AG04450 (cell line): ENCODE measurements around the gene KCND3. TPM values are rescaled to one million over a fixed set of nuclear protein-coding genes. Genes with fewer than 3 reads are reported as not detected.

Source experiments
- CTCF ChIA-PET: fragments of 300-600, 350-600 bp; formaldehyde crosslinking; extraction: SDS; loops from one replicate; lab custom pipeline; 2022; ENCODE audit warnings: antibody characterized with exemption, inconsistent platforms; lab: Charles Lee
- POLR2A ChIA-PET: fragments of 350-600 bp; formaldehyde crosslinking; extraction: SDS; loops from one replicate; lab custom pipeline; 2021; ENCODE audit warnings: antibody characterized with exemption, inconsistent platforms; lab: Yijun Ruan, JAX
- DNase-seq: peaks from one replicate; pipeline ENCODE4 v3.0.0-alpha.2; 2011; ENCODE audit warnings: low read depth, low spot score
- H3K27ac ChIP-seq: one replicate; pipeline ENCODE4 v1.5.1; 2012; ENCODE audit warnings: low read depth, low read length, control low read depth
- H3K27me3 ChIP-seq: one replicate; pipeline ENCODE4 v1.6.0; 2012; ENCODE audit warnings: low read length; ENCODE audit not compliant: control insufficient read depth, insufficient read depth
- H3K4me3 ChIP-seq: 2 replicates; pipeline ENCODE4 v1.5.1; 2011; ENCODE audit warnings: mild to moderate bottlenecking, low read depth, low read length, control low read depth
- H3K9me3 ChIP-seq: 2 replicates; pipeline ENCODE4 v1.5.1; 2012; ENCODE audit warnings: low read length; ENCODE audit not compliant: control insufficient read depth, insufficient read depth
- CTCF ChIP-seq: IDR thresholded peaks from 2 replicates; pipeline ENCODE4 v1.5.1; 2011; ENCODE audit warnings: low read depth, low read length, control low read depth, inconsistent platforms
- polyA plus RNA-seq: library from polyadenylated mRNA; depleted of rRNA; stranded (reverse); fragments of >200 nt; gene quantifications from 2 replicates; pipeline ENCODE4 v1.2.3, GENCODE V29; 2011

The KCND3 gene
- polyA plus RNA-seq, 1 experiment, result 0.02 TPM

DNA sequence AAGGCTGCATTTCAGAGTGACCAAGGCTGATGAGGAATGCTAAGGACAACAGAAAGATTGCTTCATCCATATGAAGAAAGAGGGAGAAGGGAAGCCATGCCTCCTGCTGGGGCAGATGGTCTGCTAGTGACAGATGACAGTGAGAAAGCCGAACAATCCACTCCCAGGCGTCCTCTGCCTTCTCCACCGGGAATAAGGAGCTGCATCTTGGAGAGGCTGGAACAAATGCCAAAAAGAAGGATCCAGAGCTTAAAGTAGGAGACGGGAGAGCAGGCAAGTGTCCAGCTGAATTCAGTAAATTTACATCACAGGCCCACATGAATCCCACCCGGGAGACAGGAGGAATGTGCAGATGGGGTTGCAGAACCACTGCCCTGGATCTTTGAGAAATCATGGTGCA lies 200.3 kb downstream of the KCND3 start:
- H3K27me3 ChIP-seq, result peaks cover 26% of the 10 kb centered on the region
- no peak overlapping the region for H3K4me3 ChIP-seq
- no peak overlapping the region for H3K27ac ChIP-seq
- TF ChIP-seq CTCF, result no peak
- ChIA-PET CTCF (interaction anchor here (0.6 to 1.8 kb wide), 4 partner anchors 20 to 315 kb away, joined by 3 to 4 read pairs (median 4); no protein-coding TSS in a partner anchor), POLR2A (no interaction called here)
- DNase-seq, result no peak
- no peaks in the 10 kb centered on the region for H3K9me3 ChIP-seq

- Histone ChIP-seq H3K27ac (no peak overlapping the region), H3K4me3 (no peak overlapping the region), H3K9me3 (no peaks in the 10 kb centered on the region), H3K27me3 (peaks cover 25% of the 10 kb centered on the region)
- no peak for TF ChIP-seq CTCF
- ChIA-PET POLR2A (no interaction called here), CTCF (no interaction called here)
- DNase-seq, result no peak
These were observed 202.7 kb downstream of the KCND3 start for GRCh38 chr1:111786669-111787207.

GRCh38 chr1:111784273-111784901 lies 205.1 kb downstream of the KCND3 start:
- Histone ChIP-seq H3K27me3 (peaks cover 25% of the 10 kb centered on the region), H3K9me3 (no peaks in the 10 kb centered on the region), H3K4me3 (no peak overlapping the region), H3K27ac (no peak overlapping the region)
- no peak for DNase-seq
- TF ChIP-seq CTCF, result no peak
- POLR2A ChIA-PET, result no interaction called here
- CTCF ChIA-PET, result interaction anchor here (1.1 kb wide), 1 partner anchor 15 kb away, joined by 5 read pairs; no protein-coding TSS in a partner anchor

GRCh38 chr1:111779546-111779945 lies 209.9 kb downstream of the KCND3 start:
- CTCF ChIA-PET, result no interaction called here
- peaks cover 2% of the 10 kb centered on the region for H3K27me3 ChIP-seq
- no peaks in the 10 kb centered on the region for H3K9me3 ChIP-seq
- H3K4me3 ChIP-seq, result no peak overlapping the region
- POLR2A ChIA-PET, result no interaction called here
- DNase-seq, result no peak
- H3K27ac ChIP-seq, result no peak overlapping the region
- no peak for TF ChIP-seq CTCF

- H3K27me3 ChIP-seq, result peaks cover 2% of the 10 kb centered on the region
- POLR2A ChIA-PET, result no interaction called here
- no peak overlapping the region for H3K4me3 ChIP-seq
- CTCF ChIA-PET, result no interaction called here
- no peak overlapping the region for H3K27ac ChIP-seq
- DNase-seq, result no peak
- no peaks in the 10 kb centered on the region for H3K9me3 ChIP-seq
- TF ChIP-seq CTCF, result no peak
These were observed 210.9 kb downstream of the KCND3 start for GRCh38 chr1:111778541-111779051.
